Amniotic epithelial cell (primary cell): ENCODE measurements around the gene PDCL2.

ENCODE experiments used
- DNase-seq: peaks from one replicate; pipeline ENCODE4 v3.0.0-alpha.2; 2010; ENCODE audit warnings: low read depth

PDCL2 gene

DNA sequence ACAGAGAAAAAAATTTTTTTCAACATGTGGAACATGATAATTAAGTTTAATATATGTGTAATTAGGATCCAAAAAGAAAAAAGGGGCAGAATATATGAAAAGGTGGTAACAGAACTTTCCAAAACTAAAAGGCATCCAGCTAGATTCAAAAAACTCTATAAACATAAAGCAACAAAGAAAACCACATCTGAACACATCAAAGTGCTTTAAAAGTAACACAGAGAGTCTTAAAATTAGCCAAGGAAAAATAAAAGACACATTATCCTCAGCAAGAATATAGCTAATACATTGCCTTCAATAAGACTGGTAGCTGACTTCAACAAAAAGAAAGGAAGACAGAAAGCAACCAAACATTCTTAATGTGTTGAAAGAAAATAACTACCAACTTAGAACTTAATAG, 53.5 kb downstream of the PDCL2 start:
- no peak for DNase-seq

- DNase-seq = no peak
Observed at GRCh38 chr4:55534306-55534705, 57.7 kb downstream of the PDCL2 start.

GRCh38 chr4:55530691-55531090, 61.4 kb downstream of the PDCL2 start:
- DNase-seq = no peak

DNA sequence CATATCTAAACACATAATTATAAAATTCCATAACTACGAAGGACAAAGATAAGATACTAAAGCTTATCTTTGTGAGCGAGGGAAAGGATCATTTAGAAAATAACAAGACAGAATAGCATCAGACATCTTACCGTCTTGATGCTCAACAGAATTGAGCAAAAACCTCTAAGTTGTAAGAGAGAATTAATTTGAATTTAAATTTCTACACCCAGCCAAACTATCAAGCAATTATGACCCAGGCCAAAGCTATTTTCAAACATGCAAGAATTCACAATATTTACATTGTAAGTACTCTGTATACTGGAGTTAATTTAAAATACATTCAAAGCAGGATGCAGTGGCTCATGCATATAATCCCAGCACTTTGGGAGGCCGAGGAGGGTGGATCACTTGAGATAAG, 61.9 kb downstream of the PDCL2 start:
- no peak for DNase-seq

GRCh38 chr4:55528491-55528890, 63.6 kb downstream of the PDCL2 start:
- no peak for DNase-seq

DNA sequence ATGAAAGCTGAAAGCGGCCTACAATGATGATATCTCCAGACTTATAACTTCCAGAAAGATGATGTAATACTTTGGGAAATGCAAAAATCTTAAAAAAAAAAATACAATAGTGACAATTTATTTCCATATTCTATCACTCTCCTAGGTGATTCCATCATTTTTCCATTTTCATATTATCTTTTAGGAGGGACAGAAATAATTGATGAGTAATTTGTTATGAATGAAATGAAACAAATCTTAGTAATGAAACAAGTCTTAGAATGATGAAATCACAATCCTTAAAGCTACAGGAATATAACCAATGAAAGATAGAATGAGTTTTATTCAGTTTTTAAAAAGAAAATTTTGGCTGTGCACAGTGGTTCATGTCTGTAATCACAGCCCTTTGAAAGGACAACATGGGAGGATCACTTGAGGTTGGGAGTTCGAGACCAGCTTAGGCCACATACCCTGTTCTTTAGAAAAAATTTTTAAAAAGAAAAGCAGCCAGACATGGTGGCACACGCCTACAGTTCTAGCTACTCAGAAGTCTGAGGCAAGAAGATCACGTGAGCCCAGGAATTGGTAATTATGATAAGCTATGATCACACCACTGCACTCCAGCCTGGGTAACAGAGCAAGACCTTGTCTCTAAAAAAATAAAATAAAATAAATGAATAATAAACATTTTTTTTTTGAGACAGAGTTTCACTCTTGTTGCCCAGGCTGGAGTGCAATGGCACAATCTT, 67.0 kb downstream of the PDCL2 start:
- peak; percentile 29 for DNase-seq

GRCh38 chr4:55518442-55518841, 73.6 kb downstream of the PDCL2 start:
- no peak for DNase-seq

DNA sequence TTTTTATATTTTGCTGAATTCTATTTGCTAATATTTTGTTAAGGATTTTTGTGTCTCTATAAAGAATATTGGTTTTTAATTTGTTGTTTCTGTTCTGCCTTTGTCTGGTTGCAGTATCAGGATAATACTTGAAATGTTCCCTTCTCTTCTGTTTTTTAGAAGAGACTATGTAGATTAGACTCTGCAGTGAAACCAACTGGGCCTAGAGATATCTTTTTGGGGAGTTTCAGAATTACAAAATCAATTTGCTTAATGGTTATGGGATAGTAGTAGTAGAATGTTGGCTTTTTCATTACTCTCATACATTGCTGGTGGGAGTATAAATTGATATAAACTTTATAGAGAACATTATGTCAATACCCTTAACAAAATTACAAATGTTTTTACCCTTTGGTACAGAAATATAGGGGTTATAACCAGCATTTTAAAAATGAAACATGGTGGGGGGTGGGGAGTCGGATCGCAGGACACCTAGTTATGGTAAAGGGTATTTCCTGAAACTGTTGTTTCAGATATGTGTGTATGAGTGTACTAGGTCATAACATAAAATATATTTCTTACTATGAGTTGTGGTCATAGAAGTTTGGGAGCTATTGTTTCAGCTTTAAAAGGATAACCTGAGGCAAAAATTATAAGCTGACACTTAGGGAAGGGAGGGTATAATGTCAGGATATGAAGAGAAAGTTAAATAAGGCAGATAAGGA, 74.4 kb downstream of the PDCL2 start:
- DNase-seq = no peak

- no peak for DNase-seq
Observed at GRCh38 chr4:55512922-55513571, 79.0 kb downstream of the PDCL2 start.

DNA sequence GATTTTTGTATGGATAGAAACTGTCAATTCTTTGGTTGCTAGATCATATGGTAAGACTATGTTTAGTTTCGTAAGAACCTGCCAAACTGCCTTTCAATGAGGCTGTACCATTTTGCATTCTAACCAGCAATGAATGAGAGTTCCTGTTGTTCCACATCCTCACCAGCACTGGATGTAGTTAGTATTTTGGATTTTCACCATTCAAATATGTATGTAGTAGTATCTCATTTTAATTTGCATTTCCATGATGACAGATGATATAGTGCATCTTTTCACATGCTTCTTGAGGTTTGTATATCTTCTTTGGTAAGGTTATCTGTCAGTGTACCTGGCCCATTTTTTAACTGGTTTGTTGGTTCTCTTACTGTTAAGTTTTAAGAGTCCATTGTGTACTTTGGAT, 80.0 kb downstream of the PDCL2 start:
- DNase-seq = no peak

- DNase-seq = no peak
Observed at GRCh38 chr4:55510685-55511084, 81.4 kb downstream of the PDCL2 start.

GRCh38 chr4:55509266-55509665, 82.8 kb downstream of the PDCL2 start:
- peak; percentile 6 for DNase-seq

- DNase-seq = peak; percentile 11
Observed at GRCh38 chr4:55507612-55508011, 84.4 kb downstream of the PDCL2 start.
